ENCODE data around the gene LIN7C. TPM values are rescaled to one million over a fixed set of nuclear protein-coding genes. Genes with fewer than 3 reads are reported as not detected.

LIN7C gene
- total and polyA plus RNA-seq, 12 donors = 7.2 to 53.4 (median 33.6) TPM

DNA sequence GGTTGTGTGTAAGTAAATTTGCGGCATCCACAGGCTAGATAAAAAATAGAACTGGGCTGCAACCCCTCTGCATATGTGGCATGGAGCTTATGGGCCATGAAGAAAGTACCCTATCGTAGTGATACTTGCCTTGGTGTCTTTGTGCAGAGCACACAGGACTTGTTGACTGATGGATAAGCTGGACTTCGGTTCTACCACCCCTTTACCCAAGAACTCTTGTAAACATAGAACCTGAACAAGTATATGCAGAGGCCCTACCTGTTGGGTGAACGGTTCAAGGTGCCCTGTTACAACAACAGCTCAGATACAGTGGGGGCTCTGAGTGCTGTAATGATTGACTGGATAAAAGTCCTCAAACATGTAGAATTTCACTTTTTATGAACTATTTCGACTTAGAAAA, 30.9 kb downstream of the LIN7C start:
- Histone ChIP-seq H3K27me3 (no peaks in the 10 kb centered on the region), H3K27ac (no peak overlapping the region), H3K9me3 (replicated peaks in 1 of 3) (no peaks in the 10 kb centered on the region), H3K36me3 (replicated peaks in 1 of 2) (no peaks in the 10 kb centered on the region), H3K4me1 (replicated peaks in 1 of 2) (peaks cover 0 to 10% of the 10 kb centered on the region in 2 donors), H3K4me3 (no peak overlapping the region)
- TF ChIP-seq POLR2A (IDR thresholded peaks at IDR 0.05) = no peak
- TF ChIP-seq, protein P1, sequence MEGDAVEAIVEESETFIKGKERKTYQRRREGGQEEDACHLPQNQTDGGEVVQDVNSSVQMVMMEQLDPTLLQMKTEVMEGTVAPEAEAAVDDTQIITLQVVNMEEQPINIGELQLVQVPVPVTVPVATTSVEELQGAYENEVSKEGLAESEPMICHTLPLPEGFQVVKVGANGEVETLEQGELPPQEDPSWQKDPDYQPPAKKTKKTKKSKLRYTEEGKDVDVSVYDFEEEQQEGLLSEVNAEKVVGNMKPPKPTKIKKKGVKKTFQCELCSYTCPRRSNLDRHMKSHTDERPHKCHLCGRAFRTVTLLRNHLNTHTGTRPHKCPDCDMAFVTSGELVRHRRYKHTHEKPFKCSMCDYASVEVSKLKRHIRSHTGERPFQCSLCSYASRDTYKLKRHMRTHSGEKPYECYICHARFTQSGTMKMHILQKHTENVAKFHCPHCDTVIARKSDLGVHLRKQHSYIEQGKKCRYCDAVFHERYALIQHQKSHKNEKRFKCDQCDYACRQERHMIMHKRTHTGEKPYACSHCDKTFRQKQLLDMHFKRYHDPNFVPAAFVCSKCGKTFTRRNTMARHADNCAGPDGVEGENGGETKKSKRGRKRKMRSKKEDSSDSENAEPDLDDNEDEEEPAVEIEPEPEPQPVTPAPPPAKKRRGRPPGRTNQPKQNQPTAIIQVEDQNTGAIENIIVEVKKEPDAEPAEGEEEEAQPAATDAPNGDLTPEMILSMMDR (IDR thresholded peaks at IDR 0.05) = no peak
- intact Hi-C loops (cut with DNase I) = loop anchor here in 1 of 2 donors (10.0 kb wide), 1 partner anchor 101 kb away; no protein-coding TSS in a partner anchor
- DNase-seq = no peak
- WGBS, 4 donors = 92 to 96% (median 94%) methylated on average over 5 of the region's 5 CpGs

DNA sequence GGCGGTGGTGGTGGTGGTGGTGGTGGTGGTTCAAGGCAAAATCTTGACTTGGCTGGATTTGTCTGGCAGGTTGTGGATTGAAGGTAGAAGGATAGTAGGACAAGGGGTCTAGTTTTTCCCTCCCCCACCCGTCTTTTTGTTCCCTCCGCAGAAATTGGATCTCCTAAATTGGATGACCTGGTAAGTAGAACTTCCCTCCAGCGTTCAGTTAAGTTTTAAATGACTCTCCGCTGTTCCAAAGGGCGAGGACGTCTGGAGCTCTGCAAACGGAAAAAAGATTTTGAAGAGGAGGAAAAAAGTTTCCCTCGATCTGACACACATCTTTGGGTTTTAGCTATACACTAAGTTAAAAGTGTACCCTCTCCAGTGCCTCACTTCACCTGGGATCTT, 33.6 kb downstream of the LIN7C start:
- no peaks in the 10 kb centered on the region for H3K9me3 ChIP-seq (replicated peaks in 1 of 3)
- no peaks in the 10 kb centered on the region for H3K27me3 ChIP-seq
- TF ChIP-seq, protein P1 (IDR thresholded peaks at IDR 0.05) = no peak
- no peak for DNase-seq
- H3K4me1 ChIP-seq (replicated peaks in 1 of 2) = peaks cover 16 to 37% of the 10 kb centered on the region in 2 donors
- H3K27ac ChIP-seq = peak overlapping the region in 3 of 5 donors; percentile 27 to 95 (median 89)
- peak overlapping the region in 2 of 4 donors; percentile 68 to 93 for H3K4me3 ChIP-seq
- 0 to 8% (median 7%) methylated on average over 8 to 9 of the region's 9 CpGs for whole genome bisulfite sequencing, 4 donors
- intact Hi-C loops (cut with DNase I) = loop anchor here in 1 of 2 donors (10.0 kb wide), 1 partner anchor 98 kb away; no protein-coding TSS in a partner anchor
- H3K36me3 ChIP-seq (replicated peaks in 1 of 2) = no peaks in the 10 kb centered on the region

DNA sequence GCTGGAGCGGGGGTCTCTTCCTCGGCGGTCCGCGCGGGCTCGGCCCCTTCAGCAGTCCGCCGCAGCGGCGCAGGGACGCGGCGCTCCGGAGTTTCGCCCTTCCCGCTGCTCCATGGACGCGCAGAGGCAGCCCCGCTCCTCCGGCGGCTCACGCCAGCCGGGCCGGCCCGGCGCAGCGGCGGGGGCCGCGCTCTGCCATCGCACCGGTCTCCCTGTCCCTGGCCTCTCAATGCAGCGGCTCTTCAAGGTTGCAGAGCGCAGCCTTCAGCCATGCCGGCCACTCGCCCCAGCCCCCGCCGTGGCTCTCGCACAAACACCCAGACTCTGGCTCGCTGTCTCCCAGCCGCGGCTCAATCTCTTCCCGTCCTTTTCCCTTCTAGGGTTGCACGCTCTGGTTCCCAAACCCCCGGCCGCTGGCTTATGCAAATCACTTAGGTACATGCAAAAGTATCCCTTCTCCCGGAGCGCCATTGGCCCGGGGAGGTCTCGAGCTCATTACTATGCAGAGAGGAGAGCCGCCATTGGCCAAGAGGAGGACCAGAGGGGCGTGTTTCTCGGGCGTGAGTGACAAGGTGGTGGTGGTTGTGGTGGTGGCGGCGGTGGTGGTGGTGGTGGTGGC, 34.1 kb downstream of the LIN7C start, which contains the start of gene LGR4:
TSS of gene LGR4 (minus strand) at position 393 of the 619 bp plus-strand sequence. CDS start 488 bp downstream, outside the sequence.
- H3K36me3 ChIP-seq (replicated peaks in 1 of 2) = no peaks in the 10 kb centered on the region
- peak within 1 kb of the TSS; percentile 54 to 93 (median 66) for H3K4me3 ChIP-seq
- TF ChIP-seq POLR2A (IDR thresholded peaks at IDR 0.05) = peak; percentile 60 to 98
- TF ChIP-seq, protein P1 (IDR thresholded peaks at IDR 0.05) = no peak
- peak within 1 kb of the TSS; percentile 77 to 95 (median 88) for H3K27ac ChIP-seq
- H3K4me1 ChIP-seq (replicated peaks in 1 of 2) = peaks cover 21 to 42% of the 10 kb centered on the region in 2 donors
- intact Hi-C loops (cut with DNase I) = loop anchor here in 1 of 2 donors (10.0 kb wide), 1 partner anchor 98 kb away; no protein-coding TSS in a partner anchor
- H3K9me3 ChIP-seq (replicated peaks in 1 of 3) = no peaks in the 10 kb centered on the region
- DNase-seq = peak; percentile 93 to 99 (median 98)
- WGBS, 4 donors = 0 to 5% (median 0%) methylated on average over 18 to 56 of the region's 57 CpGs
- H3K27me3 ChIP-seq = no peaks in the 10 kb centered on the region

DNA sequence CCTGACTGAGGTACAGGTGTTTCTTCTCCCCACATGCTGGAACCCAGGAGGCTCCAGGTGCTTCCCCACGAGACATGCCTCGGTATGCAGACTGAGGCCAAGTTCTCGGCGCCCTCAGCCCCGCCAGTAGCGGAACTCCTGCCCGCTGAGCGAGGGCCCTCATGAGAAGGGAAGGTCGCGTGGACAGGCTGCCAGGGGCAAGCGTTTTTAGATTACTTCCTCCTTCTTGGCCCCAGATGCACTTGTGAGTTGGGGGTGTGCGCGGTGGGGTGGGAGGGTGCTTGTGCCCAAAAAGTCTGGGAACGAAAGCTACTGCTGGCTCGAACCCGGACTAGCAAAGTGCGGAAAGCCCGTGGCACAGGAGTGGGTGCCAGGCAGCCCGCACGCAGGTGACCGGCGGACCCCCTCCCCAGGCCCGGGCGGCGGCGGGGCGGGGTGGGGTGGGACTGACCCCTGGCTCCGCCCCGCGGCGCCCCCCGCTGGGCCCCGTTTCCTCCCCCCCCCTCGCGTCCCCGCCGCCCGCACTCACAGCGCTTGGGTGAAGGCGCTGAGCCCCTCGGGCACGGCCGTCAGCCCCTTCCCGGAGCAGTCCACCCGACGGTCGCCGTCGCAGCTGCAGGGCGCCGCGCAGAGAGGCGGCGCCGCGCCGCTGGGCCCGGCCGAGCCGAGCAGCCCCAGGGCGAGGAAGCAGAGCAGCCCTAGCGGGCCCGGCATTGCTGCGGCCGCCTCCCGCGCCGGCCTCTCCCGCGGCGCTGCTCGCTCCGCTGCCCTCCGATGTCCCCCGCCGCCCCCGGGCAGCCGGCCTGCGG, 34.8 kb downstream of the LIN7C start:
- intact Hi-C loops (cut with DNase I) = loop anchor here in 1 of 2 donors (10.0 kb wide), 1 partner anchor 97 kb away; no protein-coding TSS in a partner anchor
- peak overlapping the region; percentile 28 to 93 (median 61) for H3K4me3 ChIP-seq
- no peaks in the 10 kb centered on the region for H3K27me3 ChIP-seq
- peak; percentile 39 to 63 (median 50) for DNase-seq
- H3K4me1 ChIP-seq (replicated peaks in 1 of 2) = peaks cover 23 to 43% of the 10 kb centered on the region in 2 donors
- peak overlapping the region; percentile 77 to 95 (median 88) for H3K27ac ChIP-seq
- no peaks in the 10 kb centered on the region for H3K9me3 ChIP-seq (replicated peaks in 1 of 3)
- H3K36me3 ChIP-seq (replicated peaks in 1 of 2) = no peaks in the 10 kb centered on the region
- TF ChIP-seq POLR2A (IDR thresholded peaks at IDR 0.05) = no peak
- TF ChIP-seq, protein P1 (IDR thresholded peaks at IDR 0.05) = no peak
- WGBS, 4 donors = 0 to 2% (median 1%) methylated on average over 4 to 79 of the region's 79 CpGs
